HEK293 (cell line): Measurements from ENCODE around the gene STYK1.

Experiments used
- ZBTB10 ChIP-seq: fragments of 450-650 bp; formaldehyde crosslinking; IDR thresholded peaks from 2 replicates; pipeline ENCODE4 v1.5.1; 2016; ENCODE audit warnings: missing biosample characterization, missing genetic modification characterization
- ZNF114 ChIP-seq: fragments of 450-650 bp; formaldehyde crosslinking; IDR thresholded peaks from 2 replicates; pipeline ENCODE4 v1.5.0; 2017; ENCODE audit warnings: missing biosample characterization, missing genetic modification characterization
- ZNF184 ChIP-seq: fragments of 450-650 bp; IDR thresholded peaks from 2 replicates; pipeline ENCODE4 v1.5.1; 2018; ENCODE audit warnings: missing biosample characterization, mild to moderate bottlenecking, missing genetic modification characterization
- ZNF335 ChIP-seq: fragments of 450-650 bp; formaldehyde crosslinking; conservative IDR thresholded peaks from 2 replicates; pipeline ENCODE4 v1.5.1; 2016; ENCODE audit warnings: missing biosample characterization, missing genetic modification characterization
- ZNF530 ChIP-seq: fragments of 450-650 bp; formaldehyde crosslinking; IDR thresholded peaks from 2 replicates; pipeline ENCODE4 v1.5.1; 2016; ENCODE audit warnings: low read depth, missing biosample characterization, missing genetic modification characterization
- TF ChIP-seq, protein P1 (sequence below): fragments of 450-650 bp; formaldehyde crosslinking; IDR thresholded peaks from 2 replicates; pipeline ENCODE4 v1.5.1; 2016; ENCODE audit warnings: missing biosample characterization, missing genetic modification characterization

GRCh38 chr12:10669533-10669932, 4.3 kb downstream of the STYK1 start:
- TF ChIP-seq ZNF530 (no peak), ZNF184 (no peak), ZNF335 (tag by site-specific recombination) (no peak), ZNF114 (tag by site-specific recombination) (no peak), ZBTB10 (tag by site-specific recombination) (no peak)
- TF ChIP-seq, protein P1, sequence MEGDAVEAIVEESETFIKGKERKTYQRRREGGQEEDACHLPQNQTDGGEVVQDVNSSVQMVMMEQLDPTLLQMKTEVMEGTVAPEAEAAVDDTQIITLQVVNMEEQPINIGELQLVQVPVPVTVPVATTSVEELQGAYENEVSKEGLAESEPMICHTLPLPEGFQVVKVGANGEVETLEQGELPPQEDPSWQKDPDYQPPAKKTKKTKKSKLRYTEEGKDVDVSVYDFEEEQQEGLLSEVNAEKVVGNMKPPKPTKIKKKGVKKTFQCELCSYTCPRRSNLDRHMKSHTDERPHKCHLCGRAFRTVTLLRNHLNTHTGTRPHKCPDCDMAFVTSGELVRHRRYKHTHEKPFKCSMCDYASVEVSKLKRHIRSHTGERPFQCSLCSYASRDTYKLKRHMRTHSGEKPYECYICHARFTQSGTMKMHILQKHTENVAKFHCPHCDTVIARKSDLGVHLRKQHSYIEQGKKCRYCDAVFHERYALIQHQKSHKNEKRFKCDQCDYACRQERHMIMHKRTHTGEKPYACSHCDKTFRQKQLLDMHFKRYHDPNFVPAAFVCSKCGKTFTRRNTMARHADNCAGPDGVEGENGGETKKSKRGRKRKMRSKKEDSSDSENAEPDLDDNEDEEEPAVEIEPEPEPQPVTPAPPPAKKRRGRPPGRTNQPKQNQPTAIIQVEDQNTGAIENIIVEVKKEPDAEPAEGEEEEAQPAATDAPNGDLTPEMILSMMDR (tag by site-specific recombination) = no peak
